ENCODE results near the gene SHISA7. TPM values are rescaled to one million over a fixed set of nuclear protein-coding genes. Genes with fewer than 3 reads are reported as not detected.

The SHISA7 gene
- total RNA-seq, 1 donor from 2014 or later: 3.2 TPM

- peaks cover 14% of the 10 kb centered on the region for H3K9me3 Mint-ChIP-seq (ENCODE audit: unreplicated experiment)
- TF ChIP-seq CTCF (IDR thresholded peaks at IDR 0.05; ENCODE audit: partially characterized antibody, unreplicated experiment): no peak
- peaks cover 13% of the 10 kb centered on the region for H3K36me3 Mint-ChIP-seq (ENCODE audit: unreplicated experiment)
These were observed 8.7 kb downstream of the SHISA7 start for GRCh38 chr19:55434356-55434919.

GRCh38 chr19:55433292-55433691 lies 9.8 kb downstream of the SHISA7 start:
- H3K4me1 Mint-ChIP-seq (ENCODE audit: low read depth, unreplicated experiment): no peaks in the 10 kb centered on the region
- H3K36me3 Mint-ChIP-seq (ENCODE audit: unreplicated experiment): peaks cover 7% of the 10 kb centered on the region
- H3K9me3 Mint-ChIP-seq (ENCODE audit: unreplicated experiment): peaks cover 10% of the 10 kb centered on the region
- DNase-seq: no peak
- no peak for TF ChIP-seq CTCF (IDR thresholded peaks at IDR 0.05; ENCODE audit: partially characterized antibody, unreplicated experiment)
- no peaks in the 10 kb centered on the region for H3K27me3 Mint-ChIP-seq (ENCODE audit: unreplicated experiment)
- H3K4me3 Mint-ChIP-seq (ENCODE audit: unreplicated experiment): no peak overlapping the region
- H3K27ac Mint-ChIP-seq (ENCODE audit: unreplicated experiment): no peak overlapping the region

More at GRCh38 chr19:55434356-55434919, 8.7 kb downstream of the SHISA7 start:
- no peak overlapping the region for H3K27ac Mint-ChIP-seq (ENCODE audit: unreplicated experiment)
- H3K4me1 Mint-ChIP-seq (ENCODE audit: low read depth, unreplicated experiment): no peaks in the 10 kb centered on the region
- no peak for DNase-seq
- peaks cover 7% of the 10 kb centered on the region for H3K27me3 Mint-ChIP-seq (ENCODE audit: unreplicated experiment)
- H3K4me3 Mint-ChIP-seq (ENCODE audit: unreplicated experiment): no peak overlapping the region

GRCh38 chr19:55432241-55432959 lies 10.7 kb downstream of the SHISA7 start:
- H3K27me3 Mint-ChIP-seq (ENCODE audit: unreplicated experiment): no peaks in the 10 kb centered on the region
- peaks cover 11% of the 10 kb centered on the region for H3K9me3 Mint-ChIP-seq (ENCODE audit: unreplicated experiment)
- H3K4me3 Mint-ChIP-seq (ENCODE audit: unreplicated experiment): no peak overlapping the region
- H3K36me3 Mint-ChIP-seq (ENCODE audit: unreplicated experiment): peaks cover 7% of the 10 kb centered on the region
- H3K4me1 Mint-ChIP-seq (ENCODE audit: low read depth, unreplicated experiment): no peaks in the 10 kb centered on the region
- no peak for TF ChIP-seq CTCF (IDR thresholded peaks at IDR 0.05; ENCODE audit: partially characterized antibody, unreplicated experiment)
- DNase-seq: no peak
- H3K27ac Mint-ChIP-seq (ENCODE audit: unreplicated experiment): no peak overlapping the region

- no peak for TF ChIP-seq CTCF (IDR thresholded peaks at IDR 0.05; ENCODE audit: partially characterized antibody, unreplicated experiment)
- no peaks in the 10 kb centered on the region for H3K27me3 Mint-ChIP-seq (ENCODE audit: unreplicated experiment)
- peaks cover 11% of the 10 kb centered on the region for H3K9me3 Mint-ChIP-seq (ENCODE audit: unreplicated experiment)
- no peak for DNase-seq
- H3K36me3 Mint-ChIP-seq (ENCODE audit: unreplicated experiment): peaks cover 7% of the 10 kb centered on the region
- H3K4me3 Mint-ChIP-seq (ENCODE audit: unreplicated experiment): no peak overlapping the region
- H3K27ac Mint-ChIP-seq (ENCODE audit: unreplicated experiment): no peak overlapping the region
- H3K4me1 Mint-ChIP-seq (ENCODE audit: low read depth, unreplicated experiment): no peaks in the 10 kb centered on the region
These were observed 11.9 kb downstream of the SHISA7 start for GRCh38 chr19:55431183-55431582.

- H3K27ac Mint-ChIP-seq (ENCODE audit: unreplicated experiment): no peak overlapping the region
- no peak for TF ChIP-seq CTCF (IDR thresholded peaks at IDR 0.05; ENCODE audit: partially characterized antibody, unreplicated experiment)
- H3K4me3 Mint-ChIP-seq (ENCODE audit: unreplicated experiment): no peak overlapping the region
- H3K27me3 Mint-ChIP-seq (ENCODE audit: unreplicated experiment): peaks cover 4% of the 10 kb centered on the region
- peaks cover 2% of the 10 kb centered on the region for H3K36me3 Mint-ChIP-seq (ENCODE audit: unreplicated experiment)
- H3K4me1 Mint-ChIP-seq (ENCODE audit: low read depth, unreplicated experiment): no peaks in the 10 kb centered on the region
- peaks cover 6% of the 10 kb centered on the region for H3K9me3 Mint-ChIP-seq (ENCODE audit: unreplicated experiment)
- no peak for DNase-seq
These were observed 17.1 kb downstream of the SHISA7 start for GRCh38 chr19:55426042-55426441.

All from glutamatergic neuron (in vitro differentiated cells).